SK-N-SH (cell line): Measurements from ENCODE around the gene MPIG6B. TPM values are rescaled to one million over a fixed set of nuclear protein-coding genes. Genes with fewer than 3 reads are reported as not detected.

Experiments used
- CTCF ChIA-PET: fragments of 300-600, 350-600 bp; formaldehyde crosslinking; extraction: SDS; loops from one replicate; lab custom pipeline; 2021; lab: Yijun Ruan, JAX
- POLR2A ChIA-PET: fragments of 350-600 bp; sonication (Branson Sonifier 250); formaldehyde crosslinking; extraction: SDS; loops from one replicate; lab custom pipeline; 2020; ENCODE audit warnings: antibody characterized with exemption, inconsistent platforms; lab: Yijun Ruan, JAX
- DNase-seq: peaks from one replicate; pipeline ENCODE4 v3.0.0; 2012
- H2AFZ ChIP-seq: fragments of 200-600 bp; sonication (generic); 2 replicates; pipeline ENCODE4 v1.8.1; 2016; ENCODE audit warnings: antibody characterized with exemption, mild to moderate bottlenecking, low read depth
- H3F3A ChIP-seq: fragments of 200-600 bp; sonication (generic); replicated peaks from 2 replicates; pipeline ENCODE3; 2016; ENCODE audit warnings: antibody characterized with exemption, mild to moderate bottlenecking; ENCODE audit not compliant: insufficient read depth
- H3K27ac ChIP-seq, 2 experiments: fragments of 200-500 bp in 1 of 2; fragments of 200-600 bp in 1 of 2; sonication (Bioruptor generic) in 1 of 2; sonication (generic), shearing (Covaris generic) in 1 of 2; 2 replicates each; pipeline versions ENCODE4 v1.5.1 to v1.6.1; 2014 to 2016; ENCODE audit warnings: low read depth in 2 of 2, inconsistent platforms in 1 of 2, low read length in 1 of 2, mild to moderate bottlenecking in 1 of 2, mixed read lengths in 1 of 2
- H3K27me3 ChIP-seq: fragments of 200-600 bp; sonication (generic), shearing (Covaris generic); 2 replicates; pipeline ENCODE4 v1.6.1; 2016; ENCODE audit warnings: mixed run types; ENCODE audit not compliant: insufficient read depth
- H3K36me3 ChIP-seq, 2 experiments: fragments of 200-500 bp in 1 of 2; fragments of 200-600 bp in 1 of 2; sonication (Bioruptor generic) in 1 of 2; sonication (generic) in 1 of 2; replicated peaks in 1 of 2; 2 replicates each; pipeline versions ENCODE3 to v1.5.1; 2014 to 2016; ENCODE audit warnings: low read length in 1 of 2, mild to moderate bottlenecking in 1 of 2; ENCODE audit not compliant: insufficient read depth in 2 of 2, control insufficient read depth in 1 of 2
- H3K4me1 ChIP-seq, 2 experiments: fragments of 200-500 bp in 1 of 2; fragments of 200-600 bp in 1 of 2; sonication (Bioruptor generic) in 1 of 2; sonication (generic), shearing (Covaris generic) in 1 of 2; 2 replicates each; pipeline versions ENCODE4 v1.5.1 to v1.6.1; 2014 to 2016; ENCODE audit warnings: low read depth in 1 of 2, low read length in 1 of 2, mixed run types in 1 of 2; ENCODE audit not compliant: insufficient read depth in 2 of 2, control insufficient read depth in 1 of 2
- H3K4me2 ChIP-seq: fragments of 200-600 bp; sonication (generic), shearing (Covaris generic); 2 replicates; pipeline ENCODE4 v1.6.1; 2017; ENCODE audit warnings: mixed run types
- H3K4me3 ChIP-seq, 2 experiments: fragments of 200-500 bp in 1 of 2; fragments of 200-600 bp in 1 of 2; sonication (Bioruptor generic) in 1 of 2; sonication (generic), shearing (Covaris generic) in 1 of 2; 2 replicates each; pipeline versions ENCODE4 v1.5.1 to v1.8.1; 2014 to 2016; ENCODE audit warnings: low read depth in 2 of 2, inconsistent platforms in 1 of 2, low read length in 1 of 2, mild to moderate bottlenecking in 1 of 2, mixed read lengths in 1 of 2, moderate library complexity in 1 of 2
- H3K79me2 ChIP-seq: fragments of 200-600 bp; sonication (generic); 2 replicates; pipeline ENCODE4 v1.8.1; 2017; ENCODE audit warnings: mild to moderate bottlenecking; ENCODE audit not compliant: insufficient read depth
- H3K9ac ChIP-seq: fragments of 200-600 bp; sonication (generic); 2 replicates; pipeline ENCODE4 v1.6.1; 2017; ENCODE audit warnings: mixed run types
- H3K9me2 ChIP-seq: fragments of 200-600 bp; sonication (generic); 2 replicates; pipeline ENCODE4 v1.6.1; 2017; ENCODE audit warnings: mixed run types
- H3K9me3 ChIP-seq: fragments of 200-600 bp; sonication (generic); 2 replicates; pipeline ENCODE4 v1.6.1; 2017; ENCODE audit warnings: mixed run types, mild to moderate bottlenecking, moderate library complexity
- H4K20me1 ChIP-seq: fragments of 200-600 bp; sonication (generic); 2 replicates; pipeline ENCODE4 v1.6.1; 2017; ENCODE audit warnings: mild to moderate bottlenecking, mixed run types; ENCODE audit not compliant: insufficient read depth
- CHD2 ChIP-seq: fragments of 150-350 bp; IDR thresholded peaks from 2 replicates; pipeline ENCODE4 v1.6.1; 2018; ENCODE audit warnings: low read length; ENCODE audit not compliant: partially characterized antibody
- ELF1 ChIP-seq: IDR thresholded peaks from 2 replicates; pipeline ENCODE4 v1.4.0; 2012
- EP300 ChIP-seq, 2 experiments: IDR thresholded peaks; 2 replicates each; pipeline versions ENCODE4 v1.4.0 to v1.6.1; 2012; ENCODE audit warnings: borderline replicate concordance in 1 of 2, low read depth in 1 of 2, low read length in 1 of 2
- EZH2phosphoT487 ChIP-seq: fragments of 200-600 bp; sonication (generic); IDR thresholded peaks from 2 replicates; pipeline ENCODE4 v1.6.1; 2017; ENCODE audit warnings: low read depth, mixed run types, mild to moderate bottlenecking, antibody characterized with exemption, moderate library complexity, borderline replicate concordance
- FOXM1 ChIP-seq: IDR thresholded peaks from 2 replicates; pipeline ENCODE4 v1.4.0; 2012; ENCODE audit warnings: low read depth, mild to moderate bottlenecking
- GATA2 ChIP-seq: sonication (generic); formaldehyde crosslinking; IDR thresholded peaks from 2 replicates; pipeline ENCODE4 v1.5.0; 2020; ENCODE audit warnings: mild to moderate bottlenecking, missing genetic modification reagents
- IRF3 ChIP-seq: fragments of 150-350 bp; IDR thresholded peaks from 2 replicates; pipeline ENCODE4 v1.6.1; 2016; ENCODE audit warnings: mild to moderate bottlenecking, low read depth, low read length
- MAX ChIP-seq: IDR thresholded peaks from 2 replicates; pipeline ENCODE4 v1.4.0; 2012; ENCODE audit warnings: low read depth
- MEF2A ChIP-seq: IDR thresholded peaks from 2 replicates; pipeline ENCODE4 v1.4.0; 2012; ENCODE audit warnings: low read depth, borderline replicate concordance
- MXI1 ChIP-seq: IDR thresholded peaks from 2 replicates; pipeline ENCODE4 v1.6.1; 2012; ENCODE audit warnings: mild to moderate bottlenecking, low read depth, low read length, improper control_type of control experiment
- NRF1 ChIP-seq: IDR thresholded peaks from 2 replicates; pipeline ENCODE4 v1.6.1; 2012; ENCODE audit warnings: low read depth, mild to moderate bottlenecking, low read length
- PBX3 ChIP-seq: IDR thresholded peaks from 2 replicates; pipeline ENCODE4; 2012
- POLR2AphosphoS5 ChIP-seq: IDR thresholded peaks from 2 replicates; pipeline ENCODE4 v1.6.1; 2012; ENCODE audit warnings: low read depth, low read length
- RCOR1 ChIP-seq: fragments of 150-350 bp; IDR thresholded peaks from 2 replicates; pipeline ENCODE4 v1.6.1; 2017; ENCODE audit warnings: antibody characterized with exemption, low read length
- RFX5 ChIP-seq: IDR thresholded peaks from 2 replicates; pipeline ENCODE4 v1.6.1; 2012; ENCODE audit warnings: mild to moderate bottlenecking, improper control_type of control experiment, low read length
- SIN3A ChIP-seq: IDR thresholded peaks from 2 replicates; pipeline ENCODE4 v1.6.1; 2012; ENCODE audit warnings: low read depth, mild to moderate bottlenecking, low read length, moderate library complexity, borderline replicate concordance
- SMC3 ChIP-seq: IDR thresholded peaks from 2 replicates; pipeline ENCODE4 v1.6.1; 2012; ENCODE audit warnings: low read depth, low read length, improper control_type of control experiment
- TAF1 ChIP-seq: IDR thresholded peaks from 2 replicates; pipeline ENCODE4 v1.6.1; 2012; ENCODE audit warnings: low read depth, mild to moderate bottlenecking, low read length, moderate library complexity, borderline replicate concordance
- TCF12 ChIP-seq: IDR thresholded peaks from 2 replicates; pipeline ENCODE4 v1.4.0; 2012
- TEAD4 ChIP-seq: IDR thresholded peaks from 2 replicates; pipeline ENCODE4 v1.4.0; 2012; ENCODE audit warnings: mild to moderate bottlenecking, borderline replicate concordance; ENCODE audit not compliant: insufficient read depth
- USF1 ChIP-seq: IDR thresholded peaks from 2 replicates; pipeline ENCODE4 v1.4.0; 2012; ENCODE audit warnings: low read depth, borderline replicate concordance
- ZBTB33 ChIP-seq: IDR thresholded peaks from 2 replicates; pipeline ENCODE4 v1.4.0; 2012; ENCODE audit warnings: low read depth, borderline replicate concordance
- whole genome bisulfite sequencing: methylation state at CpG from one replicate; pipeline ENCODE4 v1.1.6; 2017; ENCODE audit warnings: low lambda C conversion rate; 5-methylcytosine and 5-hydroxymethylcytosine counted together
- polyA plus RNA-seq, 3 experiments: library from polyadenylated mRNA; depleted of rRNA; stranded (reverse); fragments of >200 nt; gene quantifications; 2 replicates each; pipeline ENCODE4 v1.2.3, GENCODE V29; 2012
- TF ChIP-seq, protein P1 (sequence below): fragments of 150-350 bp; IDR thresholded peaks from 2 replicates; pipeline ENCODE4 v1.6.1; 2017; ENCODE audit warnings: antibody characterized with exemption, low read length, low read depth, borderline replicate concordance
- TF ChIP-seq, protein P2 (sequence below): fragments of 200-600 bp; sonication (generic); IDR thresholded peaks from 2 replicates; pipeline ENCODE4 v1.6.1; 2017; ENCODE audit warnings: antibody characterized with exemption, mild to moderate bottlenecking, moderate library complexity

Gene MPIG6B
- polyA plus RNA-seq, 1 of the 3 experiments (the other 2 are of a cell fraction): not detected

DNA sequence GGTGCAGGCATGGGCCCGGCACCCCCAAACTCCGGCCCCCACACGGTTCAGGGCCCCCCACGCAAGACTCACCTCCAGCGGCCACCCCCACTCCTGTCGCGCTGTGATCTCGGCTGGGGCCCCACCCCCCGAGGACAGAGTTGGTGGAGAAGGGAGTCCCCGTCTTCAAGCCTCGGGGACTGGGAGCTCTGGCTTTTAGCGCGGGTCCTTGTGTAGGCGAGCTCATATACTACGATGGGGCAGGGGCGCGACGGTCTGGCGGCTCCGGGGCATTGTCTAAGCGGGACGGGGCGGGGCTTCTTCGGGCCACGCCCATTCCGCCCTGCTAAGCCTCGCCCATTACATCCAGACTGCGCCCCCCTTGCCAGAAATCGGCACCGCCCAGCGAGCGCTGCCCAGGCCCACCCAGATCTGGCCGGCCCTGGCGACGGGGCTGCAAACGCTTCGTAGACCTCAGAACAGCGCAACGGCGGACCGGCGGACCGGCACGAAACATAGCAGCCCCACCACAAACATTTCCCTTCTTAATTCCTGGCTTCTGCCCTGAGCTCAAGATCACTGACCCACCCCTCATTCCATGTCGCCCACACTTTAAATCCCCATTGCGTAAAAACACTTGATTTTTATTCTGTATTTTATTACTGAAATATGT is 6.9 kb downstream of the MPIG6B start:
- 8% methylated on average over 21 of the region's 46 CpGs for WGBS
- H2AFZ ChIP-seq: peak overlapping the region; percentile 67
- TF ChIP-seq SMC3 (peak; percentile 16; the same call in 1 of the 2 replicates), TEAD4 (no peak; the same call in 1 of the 2 replicates), MEF2A (no peak), EP300 (IDR thresholded peaks at IDR 0.05; ENCODE audit: borderline replicate concordance in 1 of 2, low read depth in 1 of 2, low read length in 1 of 2) (0 out of 4 replicates have a peak, but pooled peaks of 1 of the 2 experiments have one; percentile 38), TAF1 (0 out of 2 replicates have a peak, but pooled peaks have one; percentile 50), FOXM1 (no peak), TCF12 (peak; percentile 30; the same call in 1 of the 2 replicates), ZBTB33 (peak; percentile 61; the same call in 1 of the 2 replicates), RFX5 (no peak), CHD2 (no peak), SIN3A (peak; percentile 61; the same call in 1 of the 2 replicates), MXI1 (peak; percentile 55), ELF1 (peak; percentile 61), NRF1 (peak; percentile 49), USF1 (no peak), EZH2phosphoT487 (no peak), POLR2AphosphoS5 (peak; percentile 97), PBX3 (peak; percentile 81), GATA2 (no peak), MAX (0 out of 2 replicates have a peak, but pooled peaks have one; percentile 41), RCOR1 (no peak), IRF3 (no peak)
- TF ChIP-seq, protein P1, sequence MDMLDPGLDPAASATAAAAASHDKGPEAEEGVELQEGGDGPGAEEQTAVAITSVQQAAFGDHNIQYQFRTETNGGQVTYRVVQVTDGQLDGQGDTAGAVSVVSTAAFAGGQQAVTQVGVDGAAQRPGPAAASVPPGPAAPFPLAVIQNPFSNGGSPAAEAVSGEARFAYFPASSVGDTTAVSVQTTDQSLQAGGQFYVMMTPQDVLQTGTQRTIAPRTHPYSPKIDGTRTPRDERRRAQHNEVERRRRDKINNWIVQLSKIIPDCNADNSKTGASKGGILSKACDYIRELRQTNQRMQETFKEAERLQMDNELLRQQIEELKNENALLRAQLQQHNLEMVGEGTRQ: no peak
- TF ChIP-seq, protein P2, sequence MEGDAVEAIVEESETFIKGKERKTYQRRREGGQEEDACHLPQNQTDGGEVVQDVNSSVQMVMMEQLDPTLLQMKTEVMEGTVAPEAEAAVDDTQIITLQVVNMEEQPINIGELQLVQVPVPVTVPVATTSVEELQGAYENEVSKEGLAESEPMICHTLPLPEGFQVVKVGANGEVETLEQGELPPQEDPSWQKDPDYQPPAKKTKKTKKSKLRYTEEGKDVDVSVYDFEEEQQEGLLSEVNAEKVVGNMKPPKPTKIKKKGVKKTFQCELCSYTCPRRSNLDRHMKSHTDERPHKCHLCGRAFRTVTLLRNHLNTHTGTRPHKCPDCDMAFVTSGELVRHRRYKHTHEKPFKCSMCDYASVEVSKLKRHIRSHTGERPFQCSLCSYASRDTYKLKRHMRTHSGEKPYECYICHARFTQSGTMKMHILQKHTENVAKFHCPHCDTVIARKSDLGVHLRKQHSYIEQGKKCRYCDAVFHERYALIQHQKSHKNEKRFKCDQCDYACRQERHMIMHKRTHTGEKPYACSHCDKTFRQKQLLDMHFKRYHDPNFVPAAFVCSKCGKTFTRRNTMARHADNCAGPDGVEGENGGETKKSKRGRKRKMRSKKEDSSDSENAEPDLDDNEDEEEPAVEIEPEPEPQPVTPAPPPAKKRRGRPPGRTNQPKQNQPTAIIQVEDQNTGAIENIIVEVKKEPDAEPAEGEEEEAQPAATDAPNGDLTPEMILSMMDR: no peak

More for the DNA sequence above, 6.9 kb downstream of the MPIG6B start:
- ChIA-PET POLR2A (interaction anchor here (0.7 to 2.0 kb wide), 13 partner anchors 11 to 183 kb away, joined by 3 to 10 read pairs (median 4); partner anchors contain the start of genes ABHD16A, ATP6V1G2, HSPA1B and LSM2), CTCF (interaction anchor here (0.6 to 7.3 kb wide), 41 partner anchors 9 to 229 kb away, joined by 3 to 45 read pairs (median 4); partner anchors contain the start of genes ABHD16A, ATP6V1G2, EHMT2 and GPANK1)
- Histone ChIP-seq H3F3A (peaks cover 51% of the 10 kb centered on the region), H3K27ac (peak overlapping the region; percentile 94), H3K27me3 (no peaks in the 10 kb centered on the region), H3K79me2 (peaks cover 51% of the 10 kb centered on the region), H3K36me3 (peaks cover 52 to 60% of the 10 kb centered on the region in 2 experiments), H3K4me2 (peak overlapping the region; percentile 98), H3K9me3 (no peaks in the 10 kb centered on the region), H3K4me1 (peaks cover 21 to 24% of the 10 kb centered on the region in 2 experiments; a peak in 2 of 4 replicates), H3K4me3 (peak overlapping the region; percentile 90 to 93), H3K9ac (peak overlapping the region; percentile 98), H4K20me1 (peaks cover 27% of the 10 kb centered on the region), H3K9me2 (no peaks in the 10 kb centered on the region)
- DNase-seq: peak; percentile 96
